Activated naive CD8-positive, alpha-beta T cell (primary cell): ENCODE measurements around the gene PTCHD1.
A peak's percentile ranks its signal among the peaks of the same experiment; 100 is the strongest.

Experiments
- H3K27ac Mint-ChIP-seq: one replicate; pipeline ENCODE4 v1.8.0; 2021; ENCODE audit warnings: mixed read lengths
- H3K27me3 Mint-ChIP-seq: one replicate; pipeline ENCODE4 v1.8.0; 2021; ENCODE audit warnings: mixed read lengths
- H3K36me3 Mint-ChIP-seq: one replicate; pipeline ENCODE4 v1.8.0; 2021; ENCODE audit warnings: mixed read lengths
- H3K4me1 Mint-ChIP-seq: one replicate; pipeline ENCODE4 v1.8.0; 2021; ENCODE audit warnings: low read depth, mixed read lengths
- H3K4me3 Mint-ChIP-seq: one replicate; pipeline ENCODE4 v1.8.0; 2021; ENCODE audit warnings: mild to moderate bottlenecking, mixed read lengths
- H3K9me3 Mint-ChIP-seq: one replicate; pipeline ENCODE4 v1.8.0; 2021; ENCODE audit warnings: low read depth, mixed read lengths

PTCHD1 gene

DNA sequence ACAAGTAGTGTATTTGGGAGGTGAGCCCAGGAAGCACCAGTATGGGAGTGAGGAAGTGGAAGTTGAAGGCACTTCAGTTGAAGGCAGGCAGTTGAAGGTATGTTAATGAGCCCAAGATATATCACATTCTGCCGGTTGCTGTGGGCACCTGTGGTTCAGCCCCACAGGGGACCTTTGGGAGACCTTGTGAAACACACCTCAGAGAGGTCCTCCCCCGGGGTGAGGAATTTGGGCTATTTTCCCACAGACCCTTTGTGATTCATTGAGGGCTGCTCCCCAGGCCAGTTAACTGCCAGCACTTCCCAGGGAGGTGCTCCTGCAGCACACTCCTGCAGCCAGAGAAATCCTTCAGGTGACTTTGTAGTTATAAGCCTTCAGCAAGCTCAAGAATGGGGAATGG, 45.9 kb downstream of the PTCHD1 start:
- Mint-ChIP-seq H3K4me3 (no peak overlapping the region), H3K27ac (no peak overlapping the region), H3K9me3 (no peaks in the 10 kb centered on the region), H3K4me1 (peaks cover 6% of the 10 kb centered on the region), H3K27me3 (peaks cover 7% of the 10 kb centered on the region), H3K36me3 (no peaks in the 10 kb centered on the region)

DNA sequence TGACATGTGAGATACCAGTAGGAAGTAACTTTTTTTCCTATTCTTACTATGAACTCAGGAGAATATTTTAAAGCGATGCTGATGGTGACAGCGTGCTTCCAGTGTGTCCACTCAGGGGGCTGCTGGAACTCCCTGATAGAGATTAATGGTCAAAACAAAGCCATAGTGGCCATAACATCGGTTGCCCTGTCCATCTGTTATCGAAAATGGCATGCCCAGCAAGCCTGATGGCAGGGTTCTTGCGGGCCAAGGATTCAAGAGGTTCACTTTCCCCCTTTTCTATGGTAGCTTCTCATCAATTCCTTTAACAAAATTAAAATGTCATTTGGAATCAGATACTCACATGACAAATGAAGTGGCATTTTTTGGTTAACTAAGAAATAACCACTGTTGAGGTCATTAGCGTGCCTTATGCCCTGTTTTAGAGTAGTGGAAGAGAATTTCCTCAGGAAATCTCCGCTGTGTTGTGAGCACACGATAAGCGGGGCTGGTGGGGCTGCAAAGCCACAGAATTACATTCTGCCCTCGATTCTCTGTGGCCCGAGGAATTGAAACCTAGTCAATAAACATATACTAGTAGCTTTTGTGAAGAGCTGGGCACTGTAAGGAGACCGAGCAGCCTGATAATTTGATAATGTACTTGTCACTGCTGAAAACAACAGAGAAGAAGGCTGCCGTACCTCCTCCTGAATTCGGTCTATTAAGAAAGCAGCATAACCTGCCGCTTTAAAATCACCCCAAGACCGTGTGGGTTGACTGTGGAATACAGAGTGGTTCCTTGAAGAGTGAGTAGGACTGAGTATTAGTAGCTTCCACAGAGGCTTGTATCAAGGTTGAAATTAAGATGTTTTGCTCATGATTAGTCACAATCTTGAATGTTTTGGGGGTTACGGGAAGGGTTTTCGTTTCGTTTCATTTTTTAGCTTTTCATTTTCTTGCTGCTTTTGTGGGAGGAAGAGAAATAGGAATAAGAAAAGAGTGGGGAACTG, 46.7 kb downstream of the PTCHD1 start:
- H3K27ac Mint-ChIP-seq: no peak overlapping the region
- H3K27me3 Mint-ChIP-seq: peaks cover 7% of the 10 kb centered on the region
- peaks cover 6% of the 10 kb centered on the region for H3K4me1 Mint-ChIP-seq
- H3K9me3 Mint-ChIP-seq: no peaks in the 10 kb centered on the region
- no peaks in the 10 kb centered on the region for H3K36me3 Mint-ChIP-seq
- peak overlapping the region; percentile 63 for H3K4me3 Mint-ChIP-seq

DNA sequence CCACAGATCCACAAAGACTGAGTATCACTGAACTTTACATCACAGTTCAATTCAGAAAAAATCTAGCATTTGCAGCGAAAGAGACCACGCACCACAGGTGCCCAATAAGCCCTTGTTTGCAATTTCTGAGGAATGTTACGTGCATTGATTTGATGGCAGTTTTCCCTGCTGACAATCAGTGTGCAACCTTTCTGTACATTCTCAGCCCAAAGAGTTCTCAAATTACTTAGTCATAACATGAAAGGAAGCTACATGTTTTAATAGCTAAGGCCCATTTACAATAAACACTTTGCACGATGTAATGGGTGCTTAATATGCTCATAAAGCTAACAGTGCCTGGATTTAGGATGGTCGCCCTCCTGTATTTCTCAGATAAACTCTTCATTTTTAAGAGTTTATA, 47.9 kb downstream of the PTCHD1 start:
- Mint-ChIP-seq H3K27ac (no peak overlapping the region), H3K27me3 (peaks cover 7% of the 10 kb centered on the region), H3K9me3 (no peaks in the 10 kb centered on the region), H3K4me1 (peaks cover 6% of the 10 kb centered on the region), H3K4me3 (no peak overlapping the region), H3K36me3 (no peaks in the 10 kb centered on the region)

DNA sequence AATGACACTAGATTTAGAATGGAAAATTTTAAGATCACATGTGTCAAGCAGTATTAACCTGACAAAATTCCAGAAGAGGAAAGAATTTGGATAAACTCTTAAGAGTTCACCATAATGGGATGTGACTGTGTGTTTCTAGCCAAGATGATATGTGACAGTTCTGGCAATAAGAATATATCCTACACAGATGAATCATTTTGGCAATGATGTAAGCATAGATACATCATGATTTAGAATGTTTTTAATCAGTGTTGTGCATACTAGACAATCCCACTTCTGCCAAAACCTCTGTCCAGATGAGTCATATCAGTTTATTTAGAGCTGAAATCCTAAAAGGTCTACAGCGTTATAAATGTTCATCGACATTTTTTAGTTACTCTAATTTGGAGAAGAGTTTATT, 48.8 kb downstream of the PTCHD1 start:
- H3K4me3 Mint-ChIP-seq: no peak overlapping the region
- H3K27me3 Mint-ChIP-seq: peaks cover 7% of the 10 kb centered on the region
- peaks cover 6% of the 10 kb centered on the region for H3K4me1 Mint-ChIP-seq
- H3K36me3 Mint-ChIP-seq: no peaks in the 10 kb centered on the region
- H3K27ac Mint-ChIP-seq: no peak overlapping the region
- H3K9me3 Mint-ChIP-seq: no peaks in the 10 kb centered on the region

DNA sequence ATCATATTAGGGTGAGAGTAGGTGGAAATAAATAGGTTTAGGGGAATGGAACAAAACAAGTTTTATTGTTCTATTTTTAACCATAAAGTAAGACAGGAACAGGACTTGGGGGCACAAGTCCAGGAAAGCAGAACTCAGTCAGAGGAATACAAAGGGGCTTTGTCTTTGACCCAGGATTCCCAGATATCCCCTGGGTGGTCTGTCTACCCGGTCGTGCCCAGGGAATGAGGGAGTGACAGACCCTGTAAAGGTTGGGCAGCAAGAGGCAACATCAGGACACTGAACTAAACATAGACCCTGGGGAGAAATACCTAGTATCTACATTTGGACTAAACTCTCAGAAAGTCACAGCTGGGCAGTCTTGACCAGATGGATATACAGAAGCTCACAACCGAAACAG, 50.6 kb downstream of the PTCHD1 start:
- Mint-ChIP-seq H3K9me3 (no peaks in the 10 kb centered on the region), H3K27ac (no peak overlapping the region), H3K4me1 (peaks cover 6% of the 10 kb centered on the region)

DNA sequence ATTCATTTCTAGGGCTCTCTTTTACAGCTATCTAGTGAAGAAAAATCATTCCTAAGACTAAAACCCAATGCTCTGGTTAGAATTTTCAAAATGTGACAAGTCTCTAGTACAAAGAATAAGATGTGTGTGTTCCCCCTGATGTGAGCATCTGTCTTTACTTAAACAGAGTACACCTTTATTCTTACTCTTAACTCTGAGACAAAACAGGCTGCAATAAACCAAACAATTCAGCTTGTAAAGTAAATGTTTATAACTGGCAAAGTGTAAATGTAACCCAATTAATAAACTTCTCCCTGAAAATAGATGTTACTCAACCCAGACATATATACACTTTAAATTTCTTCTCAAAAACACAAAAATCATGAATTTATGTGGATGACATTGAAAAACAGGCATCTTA, 51.6 kb downstream of the PTCHD1 start:
- Mint-ChIP-seq H3K36me3 (no peaks in the 10 kb centered on the region), H3K9me3 (no peaks in the 10 kb centered on the region), H3K27ac (no peak overlapping the region), H3K4me1 (peaks cover 4% of the 10 kb centered on the region), H3K27me3 (peaks cover 2% of the 10 kb centered on the region), H3K4me3 (no peak overlapping the region)

More for the DNA sequence above, 50.6 kb downstream of the PTCHD1 start:
- Mint-ChIP-seq H3K36me3 (no peaks in the 10 kb centered on the region), H3K4me3 (no peak overlapping the region), H3K27me3 (peaks cover 4% of the 10 kb centered on the region)

DNA sequence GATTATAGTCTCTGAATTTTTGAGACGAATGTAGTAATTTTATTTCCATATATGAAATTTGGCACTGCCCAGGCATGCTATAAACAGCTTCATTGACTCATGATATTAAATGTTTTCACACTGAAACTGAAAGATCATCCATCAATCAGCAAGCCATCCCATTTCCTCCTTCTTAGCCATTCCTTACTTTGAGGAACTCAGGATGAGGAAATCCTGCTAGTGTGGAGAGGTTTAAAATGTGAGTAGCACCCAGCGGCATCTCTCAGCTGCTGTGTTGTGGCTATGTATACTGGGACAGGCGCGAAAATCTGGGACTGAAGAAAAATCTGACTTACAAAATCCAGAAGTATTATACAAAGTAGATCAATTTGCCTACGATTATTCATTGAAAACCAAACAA, 52.1 kb downstream of the PTCHD1 start:
- H3K36me3 Mint-ChIP-seq: no peaks in the 10 kb centered on the region
- H3K4me3 Mint-ChIP-seq: no peak overlapping the region
- peaks cover 2% of the 10 kb centered on the region for H3K27me3 Mint-ChIP-seq
- no peaks in the 10 kb centered on the region for H3K9me3 Mint-ChIP-seq
- H3K27ac Mint-ChIP-seq: no peak overlapping the region
- H3K4me1 Mint-ChIP-seq: peaks cover 2% of the 10 kb centered on the region

DNA sequence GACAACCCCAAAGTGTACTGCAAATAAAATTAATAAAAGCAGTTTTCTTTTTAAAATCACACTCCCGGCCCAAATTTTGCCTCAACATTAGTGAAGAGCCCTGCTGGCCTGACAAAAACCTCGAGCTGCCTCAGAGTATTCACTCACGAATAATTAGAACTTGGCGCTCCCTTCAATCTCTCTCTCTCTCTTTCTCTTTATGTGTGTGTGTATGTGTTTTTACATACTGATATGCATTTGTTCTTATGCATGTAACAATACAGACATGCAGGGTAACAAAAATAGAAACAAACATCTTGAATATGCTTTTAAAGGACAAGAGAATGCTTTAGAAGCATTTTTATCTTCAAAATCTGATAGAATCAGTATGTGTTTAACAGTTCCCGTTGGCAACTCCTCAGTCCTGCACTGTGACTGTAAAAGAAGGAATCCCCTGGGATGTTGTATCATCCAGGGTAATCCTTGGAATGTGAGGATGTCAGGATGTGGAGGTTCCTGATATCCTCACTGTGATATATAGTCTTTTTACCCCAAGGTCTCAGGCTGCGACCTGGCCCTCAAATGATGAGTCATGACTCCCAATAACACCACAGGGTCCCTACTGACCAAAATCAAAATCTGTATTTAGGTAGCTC, 53.0 kb downstream of the PTCHD1 start:
- Mint-ChIP-seq H3K9me3 (no peaks in the 10 kb centered on the region), H3K4me3 (no peak overlapping the region), H3K4me1 (no peaks in the 10 kb centered on the region), H3K27me3 (no peaks in the 10 kb centered on the region), H3K36me3 (no peaks in the 10 kb centered on the region), H3K27ac (no peak overlapping the region)

DNA sequence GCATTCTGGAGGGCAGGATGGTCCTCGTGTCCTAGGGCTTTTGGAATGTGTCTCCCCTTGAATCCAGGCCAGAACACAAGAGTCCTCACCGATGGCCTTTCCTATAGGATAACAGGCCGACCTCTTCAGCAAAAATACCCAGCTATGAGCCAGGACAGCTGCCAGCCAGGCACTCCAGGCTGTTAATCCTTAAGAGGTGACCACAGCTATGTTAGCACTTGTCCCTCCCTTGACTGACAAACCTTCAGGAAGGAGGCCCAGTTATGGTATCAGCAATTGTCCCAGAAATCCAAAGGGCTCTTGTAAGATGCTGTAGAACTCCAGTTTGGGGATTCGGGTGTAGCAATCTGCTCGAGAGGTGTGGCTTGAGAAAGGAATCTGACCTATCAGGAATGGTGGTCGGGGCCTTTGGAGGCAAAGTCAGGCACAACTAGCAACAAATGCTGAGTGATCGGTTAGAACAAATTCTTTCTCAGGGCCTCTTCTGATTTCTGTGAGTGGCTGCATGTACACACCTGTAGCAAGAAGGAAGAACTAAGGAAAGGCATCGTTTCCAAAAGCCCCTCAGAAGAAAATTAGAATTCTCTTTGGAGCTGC, 54.6 kb downstream of the PTCHD1 start:
- Mint-ChIP-seq H3K4me1 (no peaks in the 10 kb centered on the region), H3K9me3 (no peaks in the 10 kb centered on the region), H3K27ac (no peak overlapping the region), H3K27me3 (no peaks in the 10 kb centered on the region), H3K36me3 (no peaks in the 10 kb centered on the region), H3K4me3 (no peak overlapping the region)

DNA sequence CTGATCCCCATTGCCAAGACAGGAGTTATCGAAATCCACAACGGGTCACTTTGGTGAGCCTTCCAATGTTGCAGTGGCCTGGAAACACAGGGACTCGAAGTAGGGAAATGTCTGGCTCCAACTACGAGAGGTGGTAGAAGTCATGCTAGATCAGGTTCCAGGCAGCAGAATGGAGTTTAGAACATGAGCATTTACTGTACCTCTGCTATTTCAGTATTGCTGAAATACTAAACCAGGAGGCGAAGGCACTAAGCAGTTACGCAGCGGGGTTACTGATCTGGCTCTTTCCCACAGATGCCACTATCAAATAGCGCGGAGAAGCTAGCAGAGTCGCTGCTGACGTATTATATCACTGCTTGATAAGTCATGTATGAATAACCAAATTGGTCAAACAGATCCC, 56.3 kb downstream of the PTCHD1 start:
- Mint-ChIP-seq H3K4me3 (no peak overlapping the region), H3K4me1 (no peaks in the 10 kb centered on the region), H3K27ac (no peak overlapping the region), H3K36me3 (no peaks in the 10 kb centered on the region), H3K9me3 (no peaks in the 10 kb centered on the region), H3K27me3 (no peaks in the 10 kb centered on the region)

DNA sequence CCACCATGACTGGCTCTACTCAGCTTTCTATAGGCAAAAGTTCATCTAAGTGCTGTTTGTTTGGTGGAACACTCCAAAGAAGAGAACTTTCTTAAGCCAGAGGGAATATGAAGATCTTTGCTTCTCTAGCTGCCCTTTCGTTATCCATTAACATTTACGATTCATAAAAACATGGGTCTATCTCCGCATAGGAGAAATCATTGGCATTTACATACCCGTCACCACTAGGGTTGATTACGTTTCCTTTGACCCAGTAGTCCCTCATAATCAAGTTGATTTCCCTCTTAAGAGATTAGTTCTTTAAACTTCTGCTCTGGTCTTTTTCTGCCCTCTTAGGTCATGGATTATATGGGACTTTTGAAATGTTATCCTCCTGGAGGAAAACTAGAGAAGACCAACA, 57.5 kb downstream of the PTCHD1 start:
- Mint-ChIP-seq H3K27ac (no peak overlapping the region), H3K9me3 (no peaks in the 10 kb centered on the region), H3K36me3 (no peaks in the 10 kb centered on the region)

DNA sequence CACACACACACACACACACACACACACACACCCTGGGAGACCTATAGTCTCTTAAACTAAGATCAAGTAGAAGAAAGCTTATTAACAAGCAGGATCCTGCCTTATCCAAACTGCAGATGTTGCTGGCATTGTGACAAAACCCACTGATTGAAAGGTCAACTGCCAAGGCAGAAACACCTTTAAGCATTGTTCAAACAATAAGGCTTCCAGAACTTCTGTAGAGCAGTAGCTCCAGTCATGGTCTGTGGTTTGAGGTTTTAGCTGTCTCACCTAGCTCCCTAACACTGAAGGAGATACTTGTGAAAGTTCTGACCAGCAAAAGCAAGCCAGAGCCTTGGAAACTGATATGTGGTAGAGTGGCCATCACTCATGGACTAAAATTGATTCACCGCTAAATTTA, 59.8 kb downstream of the PTCHD1 start:
- H3K4me1 Mint-ChIP-seq: no peaks in the 10 kb centered on the region
- H3K27ac Mint-ChIP-seq: no peak overlapping the region
- no peaks in the 10 kb centered on the region for H3K9me3 Mint-ChIP-seq
- H3K36me3 Mint-ChIP-seq: no peaks in the 10 kb centered on the region
- H3K27me3 Mint-ChIP-seq: no peaks in the 10 kb centered on the region
- no peak overlapping the region for H3K4me3 Mint-ChIP-seq

More for the DNA sequence above, 57.5 kb downstream of the PTCHD1 start:
- H3K4me1 Mint-ChIP-seq: no peaks in the 10 kb centered on the region
- no peaks in the 10 kb centered on the region for H3K27me3 Mint-ChIP-seq
- no peak overlapping the region for H3K4me3 Mint-ChIP-seq

DNA sequence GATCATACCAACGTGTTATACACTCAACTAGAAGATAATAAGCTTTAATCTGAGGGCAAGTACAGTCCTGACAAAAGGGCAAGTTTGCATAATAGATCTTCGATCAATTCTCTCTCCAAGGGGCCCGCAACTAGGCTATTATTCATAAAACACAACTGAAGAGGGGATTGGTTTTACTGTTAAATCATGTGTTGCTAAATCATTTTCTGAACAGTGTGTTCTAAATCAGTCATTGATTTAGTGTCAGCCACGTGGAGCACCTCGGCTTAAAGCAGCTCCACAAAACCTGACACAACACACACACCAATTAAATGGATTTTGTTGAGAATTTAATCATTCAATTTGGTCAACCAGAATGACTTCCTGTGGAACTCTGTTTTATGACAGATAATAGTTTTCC, 61.6 kb downstream of the PTCHD1 start:
- Mint-ChIP-seq H3K4me3 (no peak overlapping the region), H3K27ac (no peak overlapping the region), H3K27me3 (no peaks in the 10 kb centered on the region), H3K9me3 (no peaks in the 10 kb centered on the region), H3K4me1 (no peaks in the 10 kb centered on the region), H3K36me3 (no peaks in the 10 kb centered on the region)

DNA sequence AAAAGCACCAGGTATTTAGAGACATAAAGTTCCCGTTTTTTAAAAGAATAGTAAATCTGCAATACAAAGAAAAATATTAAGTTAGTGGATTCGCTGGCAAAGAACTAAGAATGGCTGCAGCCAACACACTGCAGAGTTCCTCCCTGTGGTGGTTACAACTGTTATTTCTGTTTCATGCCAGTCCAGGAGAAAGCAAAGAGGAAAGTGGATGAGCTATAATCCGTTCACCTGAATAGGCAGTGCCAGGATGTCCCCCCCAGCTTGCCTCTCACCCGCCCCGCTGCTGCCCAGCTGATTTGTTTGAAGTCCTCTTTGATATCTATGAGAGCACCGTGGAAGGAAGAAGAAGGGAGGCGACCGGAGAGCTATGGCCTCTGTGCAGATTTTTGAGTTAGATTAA, 63.9 kb downstream of the PTCHD1 start:
- no peak overlapping the region for H3K27ac Mint-ChIP-seq

DNA sequence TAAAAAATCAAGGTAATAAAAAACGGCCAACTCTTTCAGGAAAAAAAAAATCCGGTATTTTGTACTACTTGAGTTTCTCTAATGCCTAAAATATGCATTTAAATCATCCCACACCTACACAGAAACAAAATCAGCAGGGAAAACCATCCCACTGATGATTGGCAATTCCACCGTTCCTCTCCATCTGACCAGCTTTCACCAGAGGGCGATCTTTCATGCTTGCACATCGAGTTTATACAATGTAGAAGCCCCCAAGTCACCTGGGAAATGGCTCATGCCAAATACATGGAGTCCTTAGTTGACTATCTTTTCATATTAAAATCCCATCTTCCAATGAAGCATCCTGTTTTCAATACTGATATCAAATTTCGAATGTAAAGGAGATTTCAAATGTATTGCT, 69.2 kb downstream of the PTCHD1 start:
- H3K36me3 Mint-ChIP-seq: no peaks in the 10 kb centered on the region
- H3K4me3 Mint-ChIP-seq: no peak overlapping the region
- H3K27ac Mint-ChIP-seq: no peak overlapping the region
- no peaks in the 10 kb centered on the region for H3K27me3 Mint-ChIP-seq
- no peaks in the 10 kb centered on the region for H3K4me1 Mint-ChIP-seq
- H3K9me3 Mint-ChIP-seq: no peaks in the 10 kb centered on the region

More for the DNA sequence above, 63.9 kb downstream of the PTCHD1 start:
- no peaks in the 10 kb centered on the region for H3K36me3 Mint-ChIP-seq
- H3K9me3 Mint-ChIP-seq: no peaks in the 10 kb centered on the region
- no peak overlapping the region for H3K4me3 Mint-ChIP-seq
- no peaks in the 10 kb centered on the region for H3K4me1 Mint-ChIP-seq
- H3K27me3 Mint-ChIP-seq: no peaks in the 10 kb centered on the region
